ENCODE data around the gene NME8.

The NME8 gene

GRCh38 chr7:37933018-37933566 lies 84.7 kb downstream of the NME8 start:
- no peak for DNase-seq (ENCODE audit: low spot score)

- no peak for DNase-seq (ENCODE audit: low spot score)
These were observed 94.7 kb downstream of the NME8 start for GRCh38 chr7:37942934-37943610.

- no peak for DNase-seq (ENCODE audit: low spot score)
These were observed 95.7 kb downstream of the NME8 start for GRCh38 chr7:37943905-37944736.

- DNase-seq (ENCODE audit: low spot score), result no peak
These were observed 96.3 kb downstream of the NME8 start for GRCh38 chr7:37944737-37945054.

GRCh38 chr7:37945336-37945735 lies 96.9 kb downstream of the NME8 start:
- peak; percentile 11 for DNase-seq (ENCODE audit: low spot score)

GRCh38 chr7:37947138-37947940 lies 98.9 kb downstream of the NME8 start:
- no peak for DNase-seq (ENCODE audit: low spot score)

- DNase-seq (ENCODE audit: low spot score), result no peak
These were observed 99.5 kb downstream of the NME8 start for GRCh38 chr7:37947941-37948210.
